ENCODE data around the gene C10orf90.

- TF ChIP-seq POLR2AphosphoS5 (IDR thresholded peaks at IDR 0.05; ENCODE audit: borderline replicate concordance, low read depth, low read length) (no peak), EZH2 (IDR thresholded peaks at IDR 0.05) (no peak), FOXP2 (optimal IDR thresholded peaks at IDR 0.05; ENCODE audit: control extremely low read depth, extremely low read length, insufficient read depth) (no peak)
These were observed 290.0 kb downstream of the C10orf90 start for GRCh38 chr10:126380352-126381076.
